Superior temporal gyrus (tissue), 1 donor: ENCODE data around the gene HMGN4.

Experiments
- DNase-seq: peaks from one replicate; pipeline ENCODE4 v3.0.0-alpha.2; 2016; ENCODE audit errors: extremely low spot score

HMGN4 gene

GRCh38 chr6:26552205-26552604, 14.0 kb downstream of the HMGN4 start:
- DNase-seq = no peak

- no peak for DNase-seq
Observed at GRCh38 chr6:26552640-26553188, 14.5 kb downstream of the HMGN4 start.

GRCh38 chr6:26553264-26553634, 15.1 kb downstream of the HMGN4 start:
- peak; percentile 95 for DNase-seq

- peak; percentile 92 for DNase-seq
Observed at GRCh38 chr6:26553635-26554446, 15.7 kb downstream of the HMGN4 start.

GRCh38 chr6:26554447-26554696, 16.2 kb downstream of the HMGN4 start:
- no peak for DNase-seq

- DNase-seq = peak; percentile 81
Observed at GRCh38 chr6:26554697-26555504, 16.7 kb downstream of the HMGN4 start.

GRCh38 chr6:26555505-26556262, 17.5 kb downstream of the HMGN4 start:
- peak; percentile 55 for DNase-seq

GRCh38 chr6:26556263-26557070, 18.3 kb downstream of the HMGN4 start:
- peak; percentile 76 for DNase-seq

- DNase-seq = no peak
Observed at GRCh38 chr6:26561533-26562466, 23.6 kb downstream of the HMGN4 start.

- no peak for DNase-seq
Observed at GRCh38 chr6:26563488-26563887, 25.3 kb downstream of the HMGN4 start.

- peak; percentile 99 for DNase-seq
Observed at GRCh38 chr6:26568601-26569432, 30.7 kb downstream of the HMGN4 start.

GRCh38 chr6:26569433-26569764, 31.2 kb downstream of the HMGN4 start:
- DNase-seq = no peak

GRCh38 chr6:26570027-26570809, 32.1 kb downstream of the HMGN4 start:
- no peak for DNase-seq

- peak; percentile 83 for DNase-seq
Observed at GRCh38 chr6:26571592-26572296, 33.6 kb downstream of the HMGN4 start.

- no peak for DNase-seq
Observed at GRCh38 chr6:26575494-26575939, 37.4 kb downstream of the HMGN4 start.

GRCh38 chr6:26576407-26576843, 38.3 kb downstream of the HMGN4 start:
- DNase-seq = no peak

- DNase-seq = peak; percentile 50
Observed at GRCh38 chr6:26576929-26577719, 39.0 kb downstream of the HMGN4 start.
